CD4-positive, alpha-beta T cell treated with Interleukin-10 for 1 hour (primary cell): ENCODE measurements around the gene HTT.

ENCODE experiments used
- DNase-seq: peaks from one replicate; pipeline ENCODE4 v3.0.0-alpha.2; 2020

HTT gene

GRCh38 chr4:3254302-3255131 is 180.0 kb downstream of the HTT start:
- DNase-seq = no peak

DNA sequence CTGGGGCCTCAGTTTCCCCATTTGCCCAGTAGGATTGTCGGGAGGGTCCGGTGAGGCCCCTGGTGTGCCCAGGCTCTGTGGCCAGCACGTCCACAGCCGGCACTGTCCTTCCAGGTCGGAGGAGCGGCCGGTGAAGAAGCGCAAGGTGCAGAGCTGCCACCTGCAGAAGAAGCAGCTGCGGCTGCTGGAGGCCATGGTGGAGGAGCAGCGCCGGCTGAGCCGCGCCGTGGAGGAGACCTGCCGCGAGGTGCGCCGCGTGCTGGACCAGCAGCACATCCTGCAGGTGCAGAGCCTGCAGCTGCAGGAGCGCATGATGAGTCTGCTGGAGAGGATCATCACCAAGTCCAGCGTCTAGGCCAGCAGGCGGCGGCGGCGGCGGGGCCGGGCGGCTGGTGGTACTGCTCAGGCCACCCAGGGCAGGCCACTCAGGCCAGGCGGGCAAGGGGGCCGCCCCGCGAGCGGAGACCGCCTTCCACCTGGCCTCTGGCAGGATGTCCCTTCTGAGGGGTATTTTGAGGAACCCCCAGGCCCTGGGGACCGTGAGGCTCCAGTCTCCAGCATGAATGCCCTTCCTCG is 181.2 kb downstream of the HTT start:
- DNase-seq = no peak

GRCh38 chr4:3256230-3257102 is 182.0 kb downstream of the HTT start:
- no peak for DNase-seq

DNA sequence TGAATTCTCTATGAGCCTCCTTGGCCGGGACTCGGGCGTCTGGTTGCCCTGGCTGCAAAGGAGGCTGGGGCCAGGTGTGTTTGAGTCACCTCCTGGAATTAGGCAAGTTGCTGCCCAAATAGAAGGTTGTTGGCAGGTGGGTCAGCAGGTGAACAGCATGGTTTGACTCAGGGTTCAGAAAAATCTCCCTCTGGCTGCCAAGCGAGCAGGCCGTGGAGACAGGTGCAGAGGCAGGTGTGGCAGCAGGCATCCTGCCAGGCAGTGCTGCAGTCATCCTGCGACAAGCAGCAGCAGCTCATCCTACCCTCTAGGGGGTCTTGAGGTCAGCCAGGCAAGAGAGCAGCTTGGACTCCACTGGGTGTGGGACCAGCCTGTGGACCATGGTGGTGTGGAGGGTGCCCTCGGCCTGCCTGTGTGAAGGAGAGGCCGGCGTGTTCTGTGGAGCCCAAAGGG is 182.6 kb downstream of the HTT start:
- no peak for DNase-seq

GRCh38 chr4:3257556-3258482 is 183.3 kb downstream of the HTT start:
- no peak for DNase-seq

DNA sequence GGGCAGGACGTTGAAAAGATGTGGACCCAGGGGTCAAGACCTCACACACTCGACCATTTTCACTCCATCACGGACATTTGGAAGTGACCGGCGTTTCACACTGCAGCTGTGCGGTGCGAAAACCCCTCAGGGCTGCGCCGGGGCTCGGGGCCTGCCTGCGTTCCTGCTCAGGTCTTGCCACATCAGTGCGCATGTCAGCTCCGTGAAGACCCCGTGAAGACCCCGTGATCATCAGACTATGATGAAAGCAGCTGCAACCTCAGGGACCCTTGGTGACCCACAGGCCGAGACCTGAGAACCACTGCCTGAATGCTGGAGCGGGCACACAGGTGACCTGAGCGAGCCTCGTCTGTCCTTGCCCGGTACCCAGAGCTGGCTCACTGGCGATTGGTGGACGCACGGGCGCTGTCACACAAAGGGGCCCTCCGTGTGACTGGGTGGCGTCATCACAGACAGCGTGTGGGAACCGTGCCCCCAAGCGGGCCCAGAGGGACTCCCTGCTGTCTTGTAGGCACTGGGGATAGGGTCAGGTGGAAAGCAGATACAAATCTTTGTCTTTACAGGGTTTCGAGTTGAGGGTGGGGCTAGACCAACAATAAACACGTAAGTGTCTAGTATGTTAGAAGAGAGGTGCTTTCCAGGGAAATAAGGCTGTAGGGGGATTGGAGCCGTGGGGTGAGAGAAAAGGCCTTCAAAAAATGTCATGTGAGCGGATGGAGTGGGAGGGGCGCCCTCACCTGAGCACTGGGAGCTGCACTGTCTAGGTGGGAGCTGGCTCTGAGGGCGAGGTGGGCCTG is 187.1 kb downstream of the HTT start:
- no peak for DNase-seq

- no peak for DNase-seq
Observed at GRCh38 chr4:3262208-3263052, 187.9 kb downstream of the HTT start.

DNA sequence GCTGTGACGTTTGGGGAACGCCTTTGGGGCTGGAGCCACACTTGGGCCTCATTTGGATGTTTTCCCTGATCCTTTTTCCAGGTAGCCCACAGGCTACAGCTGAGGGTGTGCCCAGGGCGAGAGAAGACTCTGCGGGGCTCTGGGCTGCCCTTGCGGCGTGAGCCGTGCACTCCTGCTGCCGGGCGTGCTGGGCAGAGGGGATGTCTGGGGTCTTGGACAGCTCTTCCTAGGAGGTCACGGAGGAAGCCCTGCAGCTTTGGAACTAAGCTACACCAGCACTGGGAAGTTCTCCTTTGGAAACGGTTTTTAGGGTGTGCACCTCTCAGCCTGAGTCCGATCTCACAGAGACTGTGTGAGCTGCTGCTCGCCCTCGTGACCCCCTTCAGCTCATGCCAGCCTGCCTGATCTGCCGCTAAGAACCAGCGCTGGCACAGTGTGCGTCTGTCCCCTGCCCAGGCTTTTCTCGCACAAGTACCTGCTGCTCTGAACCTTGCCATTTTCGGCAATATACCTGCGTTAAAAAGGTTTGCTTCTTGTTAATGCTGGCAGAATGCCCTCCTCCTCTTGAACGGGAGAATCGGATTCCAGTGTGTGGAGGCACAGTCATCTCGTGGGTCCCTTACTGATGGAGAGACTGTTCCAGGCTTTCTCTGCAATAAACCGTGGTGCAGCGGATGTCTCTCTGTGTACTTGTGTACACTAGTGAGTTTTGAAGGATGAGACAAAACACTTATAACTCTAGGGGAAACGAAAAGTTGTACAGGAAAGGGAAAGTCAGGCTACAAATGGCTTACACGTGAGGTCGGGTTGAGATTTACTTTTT is 188.8 kb downstream of the HTT start:
- DNase-seq = no peak

- no peak for DNase-seq
Observed at GRCh38 chr4:3263876-3264193, 189.4 kb downstream of the HTT start.

DNA sequence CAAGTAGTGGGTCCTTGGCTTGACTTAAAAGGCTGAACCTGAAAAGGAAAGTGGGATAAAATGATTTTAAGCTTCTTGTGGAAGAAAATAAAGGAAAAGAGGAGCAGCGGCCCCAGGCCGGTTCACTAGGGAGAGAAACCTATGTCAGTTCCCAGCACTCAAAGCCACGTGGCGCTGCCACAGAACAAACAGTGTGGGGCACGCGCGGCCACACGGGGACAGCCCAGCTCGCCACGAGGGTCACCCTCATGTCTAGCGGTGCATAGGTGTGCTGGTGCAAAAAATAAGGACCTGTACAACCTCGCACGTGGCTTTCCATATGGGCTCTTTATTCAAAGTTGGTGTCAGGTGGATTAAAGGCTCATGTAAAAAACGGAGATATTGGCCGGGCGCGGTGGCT is 191.6 kb downstream of the HTT start:
- no peak for DNase-seq

GRCh38 chr4:3267576-3268394 is 193.3 kb downstream of the HTT start:
- no peak for DNase-seq

DNA sequence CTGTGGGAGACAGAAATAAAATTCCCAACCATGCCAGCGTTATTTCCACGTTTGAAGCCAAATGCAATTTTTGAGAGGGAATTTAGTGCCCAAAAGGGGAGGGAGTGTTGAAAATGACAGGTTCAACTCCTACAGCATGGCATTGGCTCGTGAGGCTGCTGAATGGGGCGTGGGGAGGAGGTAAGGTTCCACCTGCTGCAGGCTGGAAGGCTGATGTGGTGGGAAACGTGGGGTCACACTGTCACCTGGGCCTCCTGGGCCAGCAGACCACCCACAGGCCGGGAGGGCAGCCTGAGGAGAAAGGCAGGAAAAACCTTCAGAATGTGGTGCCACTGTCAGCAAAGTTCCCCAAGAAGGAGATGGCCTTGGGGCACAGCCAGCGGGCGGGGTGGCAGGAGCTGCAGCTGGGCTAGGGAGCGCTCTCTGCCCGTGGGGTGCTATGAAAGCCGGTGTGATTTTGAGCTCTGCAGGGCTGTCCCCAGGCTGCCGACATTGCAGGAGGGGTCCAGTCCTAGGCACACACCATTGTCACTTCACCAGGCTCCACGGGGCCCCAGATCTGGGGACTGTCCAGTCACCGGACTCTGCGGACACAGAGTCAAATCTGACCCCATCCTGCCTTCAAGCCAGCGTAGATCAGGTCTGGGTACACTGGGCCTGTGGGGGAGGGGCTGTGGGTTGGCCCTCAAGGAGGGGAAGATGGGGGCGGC is 194.1 kb downstream of the HTT start:
- DNase-seq = no peak

GRCh38 chr4:3269105-3269927 is 194.8 kb downstream of the HTT start:
- no peak for DNase-seq

DNA sequence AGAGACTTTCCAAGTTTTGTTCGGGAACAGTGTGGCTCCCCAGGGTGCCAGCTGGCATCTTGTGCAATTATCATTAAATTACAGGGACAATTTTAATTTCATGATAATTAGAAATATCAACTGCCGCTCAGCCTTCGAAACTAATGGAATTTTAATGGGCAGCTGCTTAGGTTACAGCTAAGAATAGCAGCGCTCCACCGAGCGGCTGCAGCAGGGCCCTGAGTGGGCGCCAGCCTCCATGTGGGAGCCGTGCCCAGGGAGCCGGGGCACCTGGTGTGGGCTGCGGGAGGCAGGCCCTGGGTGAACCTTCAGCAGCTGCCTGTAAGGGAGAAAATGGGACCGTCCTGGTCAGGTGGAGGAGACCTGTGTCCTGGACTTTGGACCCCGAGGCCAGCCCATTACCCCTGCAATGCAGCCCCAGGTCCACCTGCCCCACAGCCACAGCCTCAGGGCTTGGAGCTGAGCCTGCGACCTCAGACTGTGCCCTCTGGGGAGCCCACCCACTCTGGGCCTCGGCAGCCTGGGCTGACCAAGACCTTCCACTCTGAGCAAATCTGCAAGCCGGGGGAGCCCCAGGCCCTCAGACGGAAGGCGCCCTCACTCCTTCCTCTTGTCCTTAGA is 195.6 kb downstream of the HTT start:
- no peak for DNase-seq

GRCh38 chr4:3271131-3271530 is 196.7 kb downstream of the HTT start:
- no peak for DNase-seq

GRCh38 chr4:3276986-3277385 is 202.5 kb downstream of the HTT start:
- no peak for DNase-seq

DNA sequence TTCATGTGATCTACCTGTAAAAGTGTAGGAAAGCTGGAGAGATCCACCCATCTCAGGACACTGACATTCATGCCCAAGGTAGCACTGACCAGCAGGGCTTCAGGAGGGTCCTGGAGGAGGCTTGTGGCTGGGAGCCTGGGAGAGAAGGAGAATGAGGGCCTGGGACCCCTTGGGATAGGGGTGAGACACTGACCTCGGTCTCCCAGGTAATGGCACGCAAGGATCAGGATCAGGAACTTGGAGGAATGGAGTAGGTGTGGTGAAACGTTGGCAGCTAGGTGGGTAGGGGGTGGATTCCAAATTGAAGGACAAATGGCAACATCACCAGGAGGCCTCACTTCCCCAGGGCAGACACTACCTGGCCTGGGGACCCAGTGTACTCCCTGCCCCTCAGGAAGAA is 206.0 kb downstream of the HTT start:
- no peak for DNase-seq
